OCI-LY7 (cell line): Measurements from ENCODE around the gene GNA12. TPM values are rescaled to one million over a fixed set of nuclear protein-coding genes. Genes with fewer than 3 reads are reported as not detected.

Experiments
- BruUV-seq: library from RNA; stranded (reverse); fragments of 400-500 nt; replicated peaks from 2 replicates; lab custom pipeline; 2021; lab: Mats Ljungman, UMichigan
- CTCF ChIA-PET: fragments of 300-600 bp; sonication (Branson Sonifier 250); formaldehyde crosslinking; loops from one replicate; lab custom pipeline; 2022; ENCODE audit warnings: antibody characterized with exemption; ENCODE audit not compliant: unreplicated experiment; lab: Charles Lee
- POLR2A ChIA-PET: fragments of 300-600 bp; sonication (Branson Sonifier 250); formaldehyde crosslinking; loops from one replicate; lab custom pipeline; 2022; ENCODE audit warnings: antibody characterized with exemption; lab: Charles Lee
- DNase-seq: peaks from one replicate; pipeline ENCODE4 v3.0.0-alpha.2; 2015; ENCODE audit warnings: low spot score
- H2AFZ ChIP-seq: fragments of 200-600 bp; sonication (generic), shearing (Covaris generic); 2 replicates; pipeline ENCODE4 v1.6.1; 2014; ENCODE audit warnings: mild to moderate bottlenecking, antibody characterized with exemption, low read length, moderate library complexity
- H3K27ac ChIP-seq: fragments of 200-600 bp; sonication (generic); 2 replicates; pipeline ENCODE4 v1.5.1; 2014; ENCODE audit warnings: mixed run types, low read depth, mild to moderate bottlenecking, moderate library complexity, low read length, inconsistent platforms; ENCODE audit not compliant: poor library complexity, severe bottlenecking
- H3K36me3 ChIP-seq: fragments of 200-600 bp; sonication (generic); 2 replicates; pipeline ENCODE4 v1.6.1; 2014; ENCODE audit warnings: mild to moderate bottlenecking, antibody characterized with exemption, low read length, moderate library complexity, mixed read lengths; ENCODE audit not compliant: insufficient read depth
- H3K4me1 ChIP-seq: fragments of 200-600 bp; sonication (generic); 2 replicates; pipeline ENCODE4 v1.5.1; 2014; ENCODE audit warnings: mild to moderate bottlenecking, low read length; ENCODE audit not compliant: insufficient read depth, poor library complexity, severe bottlenecking
- H3K4me2 ChIP-seq: fragments of 200-600 bp; sonication (generic); 2 replicates; pipeline ENCODE4 v1.6.1; 2014; ENCODE audit warnings: mild to moderate bottlenecking, low read length
- H3K4me3 ChIP-seq: fragments of 200-600 bp; sonication (generic); 2 replicates; pipeline ENCODE4 v1.5.1; 2014; ENCODE audit warnings: mild to moderate bottlenecking, low read depth, low read length; ENCODE audit not compliant: poor library complexity, severe bottlenecking
- H3K79me2 ChIP-seq: fragments of 200-600 bp; sonication (generic); 2 replicates; pipeline ENCODE4 v1.6.1; 2016; ENCODE audit warnings: low read depth, mild to moderate bottlenecking, low read length, moderate library complexity, mixed read lengths; ENCODE audit not compliant: insufficient read depth
- H3K9me2 ChIP-seq: fragments of 200-600 bp; sonication (generic); 2 replicates; pipeline ENCODE4 v1.6.1; 2016; ENCODE audit warnings: mild to moderate bottlenecking, low read length, mixed read lengths; ENCODE audit not compliant: insufficient read depth
- H3K9me3 ChIP-seq: fragments of 200-600 bp; sonication (generic); 2 replicates; pipeline ENCODE4 v1.6.1; 2014; ENCODE audit warnings: mild to moderate bottlenecking, mixed run types, low read length, mixed read lengths
- H4K20me1 ChIP-seq: fragments of 200-600 bp; sonication (generic); 2 replicates; pipeline ENCODE4 v1.6.1; 2014; ENCODE audit warnings: mild to moderate bottlenecking, antibody characterized with exemption, low read length, moderate library complexity, mixed read lengths; ENCODE audit not compliant: insufficient read depth
- CTCF ChIP-seq: fragments of 200-600 bp; sonication (generic); conservative IDR thresholded peaks from 2 replicates; pipeline ENCODE4 v1.5.1; 2014; ENCODE audit warnings: mild to moderate bottlenecking, antibody characterized with exemption, low read length, moderate library complexity, mixed read lengths
- EZH2phosphoT487 ChIP-seq: fragments of 200-600 bp; sonication (generic); IDR thresholded peaks from 2 replicates; pipeline ENCODE4 v1.6.1; 2018; ENCODE audit warnings: low read depth, borderline replicate concordance, mild to moderate bottlenecking, mixed run types, antibody characterized with exemption, low read length, moderate library complexity, mixed read lengths
- intact Hi-C: fragments of 100-400 bp; cut with micrococcal nuclease; formaldehyde crosslinking; loops from one replicate; pipeline ENCODE4 v1.10.0; 2022; ENCODE audit not compliant: unreplicated experiment
- total RNA-seq, 2 experiments: library from RNA; depleted of rRNA in 1 of 2; stranded (reverse); fragments of >200 nt in 1 of 2; shearing (Covaris generic) in 1 of 2; gene quantifications; 2 replicates each; pipeline ENCODE4 v1.2.3, GENCODE V29; 2014 to 2022

The GNA12 gene
- total RNA-seq, 2 experiments from 2014 or later: 10.3 to 35.9 TPM

- no peak for DNase-seq
- no peak overlapping the region for H3K4me3 ChIP-seq
- H3K79me2 ChIP-seq: no peaks in the 10 kb centered on the region
- peaks cover 23% of the 10 kb centered on the region for H3K4me1 ChIP-seq
- H3K27ac ChIP-seq: no peak overlapping the region
- H3K36me3 ChIP-seq: no peaks in the 10 kb centered on the region
- no peaks in the 10 kb centered on the region for H4K20me1 ChIP-seq
- CTCF ChIA-PET: no interaction called here
- no peaks in the 10 kb centered on the region for H3K9me2 ChIP-seq
- intact Hi-C loops: loop anchor here (2.0 kb wide), 1 partner anchor 156 kb away; the partner anchor contains the start of gene CARD11
- no peaks in the 10 kb centered on the region for H3K9me3 ChIP-seq
- POLR2A ChIA-PET: interaction anchor here (0.6 kb wide), 1 partner anchor 16 kb away, joined by 3 read pairs; no protein-coding TSS in a partner anchor
- H3K4me2 ChIP-seq: no peak overlapping the region
- TF ChIP-seq CTCF (no peak), EZH2phosphoT487 (no peak)
- BruUV-seq: no TSS peak
- no peak overlapping the region for H2AFZ ChIP-seq
Observed at GRCh38 chr7:2886391-2886790, 42.3 kb upstream of the GNA12 start.

- CTCF ChIA-PET: no interaction called here
Observed at GRCh38 chr7:2884161-2884560, 40.1 kb upstream of the GNA12 start.

More at GRCh38 chr7:2884161-2884560, 40.1 kb upstream of the GNA12 start:
- Histone ChIP-seq H3K79me2 (no peaks in the 10 kb centered on the region), H3K9me2 (no peaks in the 10 kb centered on the region), H4K20me1 (no peaks in the 10 kb centered on the region), H3K4me3 (no peak overlapping the region), H3K36me3 (no peaks in the 10 kb centered on the region), H3K27ac (no peak overlapping the region), H3K4me2 (no peak overlapping the region), H3K9me3 (no peaks in the 10 kb centered on the region), H3K4me1 (peaks cover 22% of the 10 kb centered on the region), H2AFZ (no peak overlapping the region)
- TF ChIP-seq EZH2phosphoT487: no peak
- no peak for TF ChIP-seq CTCF
- POLR2A ChIA-PET: interaction anchor here (0.6 kb wide), 1 partner anchor 267 kb away, joined by 5 read pairs; no protein-coding TSS in a partner anchor
- BruUV-seq: no TSS peak
- intact Hi-C loops: no loop called here
- DNase-seq: no peak
